GM12878 (cell line): ENCODE data around the gene SYNCRIP. TPM values are rescaled to one million over a fixed set of nuclear protein-coding genes. Genes with fewer than 3 reads are reported as not detected.

Experiments used
- ETV6 ChIP-seq, 2 experiments: fragments of 450-650 bp in 1 of 2; IDR thresholded peaks in 1 of 2; conservative IDR thresholded peaks in 1 of 2; 2 replicates each; pipeline ENCODE4 v1.6.1; 2014; ENCODE audit warnings: antibody characterized with exemption in 1 of 2, borderline replicate concordance in 1 of 2, low read depth in 1 of 2, mild to moderate bottlenecking in 1 of 2, moderate library complexity in 1 of 2
- FOS ChIP-seq: IDR thresholded peaks from 3 replicates; pipeline ENCODE4 v1.6.1; 2011; ENCODE audit warnings: borderline replicate concordance; ENCODE audit not compliant: insufficient read length; ENCODE audit errors: extremely low read depth
- HDAC2 ChIP-seq: fragments of 200-600 bp; sonication (generic); IDR thresholded peaks from 2 replicates; pipeline ENCODE4 v1.6.1; 2017
- MEF2A ChIP-seq: IDR thresholded peaks from 2 replicates; pipeline ENCODE4 v1.6.1; 2011; ENCODE audit warnings: low read depth, mild to moderate bottlenecking, low read length, moderate library complexity; ENCODE audit not compliant: insufficient read depth
- MYC ChIP-seq: IDR thresholded peaks from 2 replicates; pipeline ENCODE4 v1.6.1; 2011; ENCODE audit warnings: mild to moderate bottlenecking, low read length, moderate library complexity, inconsistent platforms; ENCODE audit not compliant: insufficient read depth, insufficient replicate concordance, insufficient read length, severe bottlenecking
- NFXL1 ChIP-seq: fragments of 450-650 bp; IDR thresholded peaks from 2 replicates; pipeline ENCODE4 v1.6.1; 2017; ENCODE audit warnings: antibody characterized with exemption, mild to moderate bottlenecking, borderline replicate concordance
- STAT1 ChIP-seq: fragments of 450-650 bp; conservative IDR thresholded peaks from 2 replicates; pipeline ENCODE4 v1.6.1; 2014; ENCODE audit warnings: antibody characterized with exemption, mild to moderate bottlenecking
- TCF12 ChIP-seq: IDR thresholded peaks from 2 replicates; pipeline ENCODE4 v1.6.1; 2011; ENCODE audit warnings: low read depth, mild to moderate bottlenecking, low read length
- YY1 ChIP-seq: IDR thresholded peaks from 2 replicates; pipeline ENCODE4 v1.6.1; 2011; ENCODE audit warnings: low read depth, mild to moderate bottlenecking, low read length
- ZBED1 ChIP-seq: IDR thresholded peaks from 2 replicates; pipeline ENCODE4 v1.6.1; 2016; ENCODE audit warnings: borderline replicate concordance
- ZNF384 ChIP-seq: IDR thresholded peaks from 2 replicates; pipeline ENCODE4 v1.6.1; 2012; ENCODE audit warnings: low read depth, mild to moderate bottlenecking, low read length, improper control_type of control experiment, borderline replicate concordance
- ZNF622 ChIP-seq: fragments of 450-650 bp; IDR thresholded peaks from 2 replicates; pipeline ENCODE4 v1.6.1; 2017; ENCODE audit warnings: mild to moderate bottlenecking, inconsistent platforms
- polyA plus RNA-seq, 11 experiments: library from polyadenylated mRNA; depleted of rRNA in 4 of 11; unstranded in 6 of 11; stranded (reverse) in 5 of 11; fragments of >200 nt; fragmentation: Nextera tagmentation in 4 of 11; fragmentation: Illumina TruSeq in 1 of 11; extraction: Ambion mirVana in 4 of 11; extraction: Trizol in 1 of 11; gene quantifications; 1 replicate in 1 of 11; 2 replicates in 10 of 11; pipeline versions ENCODE4 v1.2.1 to v1.2.3, GENCODE V29; 2011 to 2016; ENCODE audit warnings: inconsistent platforms in 2 of 11, missing spikeins in 2 of 11, low read depth in 1 of 11
- total RNA-seq, 4 experiments: library from RNA; depleted of rRNA in 3 of 4; stranded (reverse); fragments of >200 nt in 3 of 4; fragmentation: Illumina TruSeq in 1 of 4; extraction: Trizol in 1 of 4; gene quantifications; 2 replicates each; pipeline versions ENCODE4 v1.2.1 to v1.2.3, GENCODE V29; 2013 to 2021
- TF ChIP-seq, protein P1 (sequence below): fragments of 450-650 bp; IDR thresholded peaks from 2 replicates; pipeline ENCODE4 v1.6.1; 2017; ENCODE audit warnings: mild to moderate bottlenecking, moderate library complexity
- TF ChIP-seq, protein P2 (sequence below): fragments of 450-650 bp; IDR thresholded peaks from 2 replicates; pipeline ENCODE4 v1.6.1; 2018; ENCODE audit warnings: mild to moderate bottlenecking, low read depth, moderate library complexity; ENCODE audit not compliant: partially characterized antibody
- TF ChIP-seq, protein P3 (sequence below): IDR thresholded peaks from 2 replicates; pipeline ENCODE4 v1.6.1; 2012; ENCODE audit warnings: low read length, inconsistent platforms
- TF ChIP-seq, protein P4 (sequence below): fragments of 450-650 bp; formaldehyde crosslinking; IDR thresholded peaks from 2 replicates; pipeline ENCODE4 v1.4.0; 2020; ENCODE audit warnings: mild to moderate bottlenecking, moderate library complexity

The SYNCRIP gene
- total and polyA plus RNA-seq, 10 of the 15 experiments (the other 5 are each of a cell fraction or from before 2014, with no cell fraction given), result 28.4 to 255 (median 131) TPM

DNA sequence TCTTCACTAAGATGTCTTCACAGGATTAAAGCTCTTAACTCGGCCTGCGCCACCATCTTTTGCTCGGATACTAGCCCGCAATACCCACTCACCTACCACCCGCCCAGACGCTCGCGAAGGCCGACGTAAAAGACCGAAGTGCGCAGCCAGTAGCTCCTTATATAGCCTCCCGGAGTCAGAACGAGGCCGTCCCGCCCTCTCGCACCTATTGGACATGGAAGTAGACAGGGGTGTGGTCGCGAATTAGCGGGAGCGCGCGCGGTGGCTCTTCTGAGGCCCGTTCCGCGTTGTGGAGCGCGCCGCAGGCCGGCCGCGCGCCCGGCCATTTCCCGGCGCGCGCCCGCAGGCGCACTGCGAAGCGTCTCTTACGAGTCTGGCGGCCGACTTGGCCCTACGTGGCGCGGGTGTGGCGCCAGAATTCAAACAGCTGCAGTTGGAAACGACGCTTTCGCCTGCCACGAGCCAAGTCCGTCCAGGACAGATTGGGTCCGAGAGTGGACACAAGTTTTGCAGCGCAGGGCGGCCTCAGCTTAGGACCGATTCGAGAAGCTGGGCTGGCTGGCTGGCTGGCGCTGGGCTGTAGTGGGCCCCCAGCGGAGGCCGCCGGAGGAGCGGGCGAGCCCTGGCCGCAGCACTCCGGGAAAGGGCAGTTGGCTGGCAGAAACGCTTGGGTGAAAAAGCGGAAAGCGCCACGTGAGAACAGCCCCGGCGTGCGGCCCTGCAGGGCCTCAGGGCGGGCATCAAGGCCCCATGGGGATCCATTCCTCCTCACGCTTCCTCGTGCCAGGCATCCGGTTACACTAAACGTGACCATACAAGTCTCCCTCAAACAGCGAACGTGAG, 36.1 kb upstream of the SYNCRIP start (continued):
- TF ChIP-seq ZNF384 (no peak), STAT1 (no peak), YY1 (peak; percentile 87), NFXL1 (no peak), FOS (no peak), HDAC2 (peak; percentile 65; the same call in 1 of the 2 replicates), MYC (peak; percentile 74), ZNF622 (no peak), MEF2A (0 out of 2 replicates have a peak, but pooled peaks have one; percentile 52), ETV6 (conservative IDR thresholded peaks at IDR 0.05 in 1 of 2, IDR thresholded peaks at IDR 0.05 in 1 of 2; ENCODE audit: borderline replicate concordance in 1 of 2, low read depth in 1 of 2) (peak in 1 of 2 experiments; percentile 32; a peak in 1 of 4 replicates), TCF12 (peak; percentile 87; the same call in 1 of the 2 replicates), ZBED1 (peak; percentile 96)
- TF ChIP-seq, protein P1, sequence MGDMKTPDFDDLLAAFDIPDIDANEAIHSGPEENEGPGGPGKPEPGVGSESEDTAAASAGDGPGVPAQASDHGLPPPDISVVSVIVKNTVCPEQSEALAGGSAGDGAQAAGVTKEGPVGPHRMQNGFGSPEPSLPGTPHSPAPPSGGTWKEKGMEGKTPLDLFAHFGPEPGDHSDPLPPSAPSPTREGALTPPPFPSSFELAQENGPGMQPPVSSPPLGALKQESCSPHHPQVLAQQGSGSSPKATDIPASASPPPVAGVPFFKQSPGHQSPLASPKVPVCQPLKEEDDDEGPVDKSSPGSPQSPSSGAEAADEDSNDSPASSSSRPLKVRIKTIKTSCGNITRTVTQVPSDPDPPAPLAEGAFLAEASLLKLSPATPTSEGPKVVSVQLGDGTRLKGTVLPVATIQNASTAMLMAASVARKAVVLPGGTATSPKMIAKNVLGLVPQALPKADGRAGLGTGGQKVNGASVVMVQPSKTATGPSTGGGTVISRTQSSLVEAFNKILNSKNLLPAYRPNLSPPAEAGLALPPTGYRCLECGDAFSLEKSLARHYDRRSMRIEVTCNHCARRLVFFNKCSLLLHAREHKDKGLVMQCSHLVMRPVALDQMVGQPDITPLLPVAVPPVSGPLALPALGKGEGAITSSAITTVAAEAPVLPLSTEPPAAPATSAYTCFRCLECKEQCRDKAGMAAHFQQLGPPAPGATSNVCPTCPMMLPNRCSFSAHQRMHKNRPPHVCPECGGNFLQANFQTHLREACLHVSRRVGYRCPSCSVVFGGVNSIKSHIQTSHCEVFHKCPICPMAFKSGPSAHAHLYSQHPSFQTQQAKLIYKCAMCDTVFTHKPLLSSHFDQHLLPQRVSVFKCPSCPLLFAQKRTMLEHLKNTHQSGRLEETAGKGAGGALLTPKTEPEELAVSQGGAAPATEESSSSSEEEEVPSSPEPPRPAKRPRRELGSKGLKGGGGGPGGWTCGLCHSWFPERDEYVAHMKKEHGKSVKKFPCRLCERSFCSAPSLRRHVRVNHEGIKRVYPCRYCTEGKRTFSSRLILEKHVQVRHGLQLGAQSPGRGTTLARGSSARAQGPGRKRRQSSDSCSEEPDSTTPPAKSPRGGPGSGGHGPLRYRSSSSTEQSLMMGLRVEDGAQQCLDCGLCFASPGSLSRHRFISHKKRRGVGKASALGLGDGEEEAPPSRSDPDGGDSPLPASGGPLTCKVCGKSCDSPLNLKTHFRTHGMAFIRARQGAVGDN, result peak; percentile 88
- TF ChIP-seq, protein P2, sequence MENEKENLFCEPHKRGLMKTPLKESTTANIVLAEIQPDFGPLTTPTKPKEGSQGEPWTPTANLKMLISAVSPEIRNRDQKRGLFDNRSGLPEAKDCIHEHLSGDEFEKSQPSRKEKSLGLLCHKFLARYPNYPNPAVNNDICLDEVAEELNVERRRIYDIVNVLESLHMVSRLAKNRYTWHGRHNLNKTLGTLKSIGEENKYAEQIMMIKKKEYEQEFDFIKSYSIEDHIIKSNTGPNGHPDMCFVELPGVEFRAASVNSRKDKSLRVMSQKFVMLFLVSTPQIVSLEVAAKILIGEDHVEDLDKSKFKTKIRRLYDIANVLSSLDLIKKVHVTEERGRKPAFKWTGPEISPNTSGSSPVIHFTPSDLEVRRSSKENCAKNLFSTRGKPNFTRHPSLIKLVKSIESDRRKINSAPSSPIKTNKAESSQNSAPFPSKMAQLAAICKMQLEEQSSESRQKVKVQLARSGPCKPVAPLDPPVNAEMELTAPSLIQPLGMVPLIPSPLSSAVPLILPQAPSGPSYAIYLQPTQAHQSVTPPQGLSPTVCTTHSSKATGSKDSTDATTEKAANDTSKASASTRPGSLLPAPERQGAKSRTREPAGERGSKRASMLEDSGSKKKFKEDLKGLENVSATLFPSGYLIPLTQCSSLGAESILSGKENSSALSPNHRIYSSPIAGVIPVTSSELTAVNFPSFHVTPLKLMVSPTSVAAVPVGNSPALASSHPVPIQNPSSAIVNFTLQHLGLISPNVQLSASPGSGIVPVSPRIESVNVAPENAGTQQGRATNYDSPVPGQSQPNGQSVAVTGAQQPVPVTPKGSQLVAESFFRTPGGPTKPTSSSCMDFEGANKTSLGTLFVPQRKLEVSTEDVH, result no peak
- TF ChIP-seq, protein P3, sequence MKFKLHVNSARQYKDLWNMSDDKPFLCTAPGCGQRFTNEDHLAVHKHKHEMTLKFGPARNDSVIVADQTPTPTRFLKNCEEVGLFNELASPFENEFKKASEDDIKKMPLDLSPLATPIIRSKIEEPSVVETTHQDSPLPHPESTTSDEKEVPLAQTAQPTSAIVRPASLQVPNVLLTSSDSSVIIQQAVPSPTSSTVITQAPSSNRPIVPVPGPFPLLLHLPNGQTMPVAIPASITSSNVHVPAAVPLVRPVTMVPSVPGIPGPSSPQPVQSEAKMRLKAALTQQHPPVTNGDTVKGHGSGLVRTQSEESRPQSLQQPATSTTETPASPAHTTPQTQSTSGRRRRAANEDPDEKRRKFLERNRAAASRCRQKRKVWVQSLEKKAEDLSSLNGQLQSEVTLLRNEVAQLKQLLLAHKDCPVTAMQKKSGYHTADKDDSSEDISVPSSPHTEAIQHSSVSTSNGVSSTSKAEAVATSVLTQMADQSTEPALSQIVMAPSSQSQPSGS, result peak; percentile 67; the same call in 1 of the 2 replicates
- TF ChIP-seq, protein P4, sequence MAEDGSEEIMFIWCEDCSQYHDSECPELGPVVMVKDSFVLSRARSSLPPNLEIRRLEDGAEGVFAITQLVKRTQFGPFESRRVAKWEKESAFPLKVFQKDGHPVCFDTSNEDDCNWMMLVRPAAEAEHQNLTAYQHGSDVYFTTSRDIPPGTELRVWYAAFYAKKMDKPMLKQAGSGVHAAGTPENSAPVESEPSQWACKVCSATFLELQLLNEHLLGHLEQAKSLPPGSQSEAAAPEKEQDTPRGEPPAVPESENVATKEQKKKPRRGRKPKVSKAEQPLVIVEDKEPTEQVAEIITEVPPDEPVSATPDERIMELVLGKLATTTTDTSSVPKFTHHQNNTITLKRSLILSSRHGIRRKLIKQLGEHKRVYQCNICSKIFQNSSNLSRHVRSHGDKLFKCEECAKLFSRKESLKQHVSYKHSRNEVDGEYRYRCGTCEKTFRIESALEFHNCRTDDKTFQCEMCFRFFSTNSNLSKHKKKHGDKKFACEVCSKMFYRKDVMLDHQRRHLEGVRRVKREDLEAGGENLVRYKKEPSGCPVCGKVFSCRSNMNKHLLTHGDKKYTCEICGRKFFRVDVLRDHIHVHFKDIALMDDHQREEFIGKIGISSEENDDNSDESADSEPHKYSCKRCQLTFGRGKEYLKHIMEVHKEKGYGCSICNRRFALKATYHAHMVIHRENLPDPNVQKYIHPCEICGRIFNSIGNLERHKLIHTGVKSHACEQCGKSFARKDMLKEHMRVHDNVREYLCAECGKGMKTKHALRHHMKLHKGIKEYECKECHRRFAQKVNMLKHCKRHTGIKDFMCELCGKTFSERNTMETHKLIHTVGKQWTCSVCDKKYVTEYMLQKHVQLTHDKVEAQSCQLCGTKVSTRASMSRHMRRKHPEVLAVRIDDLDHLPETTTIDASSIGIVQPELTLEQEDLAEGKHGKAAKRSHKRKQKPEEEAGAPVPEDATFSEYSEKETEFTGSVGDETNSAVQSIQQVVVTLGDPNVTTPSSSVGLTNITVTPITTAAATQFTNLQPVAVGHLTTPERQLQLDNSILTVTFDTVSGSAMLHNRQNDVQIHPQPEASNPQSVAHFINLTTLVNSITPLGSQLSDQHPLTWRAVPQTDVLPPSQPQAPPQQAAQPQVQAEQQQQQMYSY (CRISPR knock-in tag), result no peak
